Uterus (tissue), 2 donors: ENCODE results near the gene ORAI3.

Experiments used
- CTCF ChIP-seq, 4 experiments: fragments of 200-600 bp in 2 of 4; fragments of 450-650 bp in 2 of 4; sonication (generic) in 2 of 4; IDR thresholded peaks; one replicate each; pipeline ENCODE4 v1.5.1; 2016 to 2019; ENCODE audit warnings: antibody characterized with exemption in 4 of 4, mild to moderate bottlenecking in 2 of 4, moderate library complexity in 1 of 4
- POLR2A ChIP-seq, 2 donors: fragments of 450-650 bp; IDR thresholded peaks; one replicate each; pipeline ENCODE4 v1.6.1; 2016; ENCODE audit warnings: antibody characterized with exemption in 2 of 2, mild to moderate bottlenecking in 1 of 2, moderate library complexity in 1 of 2

- TF ChIP-seq POLR2A (IDR thresholded peaks at IDR 0.05) (no peak), CTCF (IDR thresholded peaks at IDR 0.05) (no peak)
Observed at GRCh38 chr16:30951750-30952149, 2.9 kb downstream of the ORAI3 start.
